ENCODE measurements around the gene IL36A. TPM values are rescaled to one million over a fixed set of nuclear protein-coding genes. Genes with fewer than 3 reads are reported as not detected.

IL36A gene
- total RNA-seq (not detected), polyA plus RNA-seq (not detected)

GRCh38 chr2:113005030-113005509, at the start of gene IL36A:
Gene IL36A (plus strand): TSS chr2:113005459. CDS start chr2:113005872, 413 bp downstream.
- Histone ChIP-seq H3K27me3 (no peaks in the 10 kb centered on the region), H3K27ac (no peak within 1 kb of the TSS), H3K9me3 (peaks cover 0 to 8% (median 1%) of the 10 kb centered on the region in 4 donors), H3K4me1 (no peaks in the 10 kb centered on the region), H3K4me3 (no peak within 1 kb of the TSS), H3K36me3 (no peaks in the 10 kb centered on the region)
- intact Hi-C loops (cut with DNase I): no loop called here
- DNase-seq: no peak
- 81 to 86% methylated on average over 3 of the region's 3 CpGs for WGBS, 2 donors
- no peak for TF ChIP-seq EP300 (IDR thresholded peaks at IDR 0.05)
- TF ChIP-seq CTCF (IDR thresholded peaks at IDR 0.05): no peak
- TF ChIP-seq POLR2A (IDR thresholded peaks at IDR 0.05): no peak
- TF ChIP-seq POLR2AphosphoS5 (IDR thresholded peaks at IDR 0.05): no peak

GRCh38 chr2:112957511-112957910, 47.7 kb upstream of the IL36A start:
- Histone ChIP-seq H3K9me3 (no peaks in the 10 kb centered on the region), H3K27me3 (no peaks in the 10 kb centered on the region), H3K4me1 (no peaks in the 10 kb centered on the region), H3K27ac (no peak overlapping the region), H3K4me3 (no peak overlapping the region), H3K36me3 (no peaks in the 10 kb centered on the region)
- TF ChIP-seq POLR2AphosphoS5 (IDR thresholded peaks at IDR 0.05) (no peak), EP300 (IDR thresholded peaks at IDR 0.05) (no peak), POLR2A (IDR thresholded peaks at IDR 0.05) (no peak), CTCF (IDR thresholded peaks at IDR 0.05) (no peak)
- no peak for DNase-seq
- intact Hi-C loops (cut with DNase I): loop anchor here (5.0 kb wide), 1 partner anchor 210 kb away; no protein-coding TSS in a partner anchor
- 96 to 97% methylated on average over 3 of the region's 3 CpGs for WGBS, 2 donors

- Histone ChIP-seq H3K27ac (no peak overlapping the region), H3K4me3 (no peak overlapping the region), H3K4me1 (no peaks in the 10 kb centered on the region), H3K27me3 (no peaks in the 10 kb centered on the region), H3K36me3 (no peaks in the 10 kb centered on the region), H3K9me3 (no peaks in the 10 kb centered on the region)
- 39 to 55% methylated on average over 9 of the region's 9 CpGs for WGBS, 2 donors
- intact Hi-C loops (cut with DNase I): loop anchor here (5.0 kb wide), 1 partner anchor 211 kb away; no protein-coding TSS in a partner anchor
- DNase-seq: no peak
- TF ChIP-seq CTCF (IDR thresholded peaks at IDR 0.05): peak in 3 of 4 experiments; percentile 30 to 73 (median 38)
- TF ChIP-seq EP300 (IDR thresholded peaks at IDR 0.05): no peak
- TF ChIP-seq POLR2AphosphoS5 (IDR thresholded peaks at IDR 0.05): no peak
- TF ChIP-seq POLR2A (IDR thresholded peaks at IDR 0.05): no peak
Measured at GRCh38 chr2:112958428-112959108, 46.7 kb upstream of the IL36A start.

- no peak overlapping the region for H3K27ac ChIP-seq
- TF ChIP-seq CTCF (IDR thresholded peaks at IDR 0.05): peak in 1 of 4 experiments; percentile 16
- TF ChIP-seq EP300 (IDR thresholded peaks at IDR 0.05): no peak
- TF ChIP-seq POLR2A (IDR thresholded peaks at IDR 0.05): no peak
- H3K36me3 ChIP-seq: no peaks in the 10 kb centered on the region
- no peak for DNase-seq
- WGBS, 2 donors: 49 to 71% methylated on average over 14 of the region's 14 CpGs
- H3K9me3 ChIP-seq: no peaks in the 10 kb centered on the region
- H3K4me3 ChIP-seq: no peak overlapping the region
- H3K27me3 ChIP-seq: no peaks in the 10 kb centered on the region
- H3K4me1 ChIP-seq: no peaks in the 10 kb centered on the region
- intact Hi-C loops (cut with DNase I): loop anchor here (5.0 kb wide), 1 partner anchor 212 kb away; no protein-coding TSS in a partner anchor
Measured at GRCh38 chr2:112959109-112959812, 46.0 kb upstream of the IL36A start.

All from sigmoid colon (tissue), 7 donors.